Glutamatergic neuron (in vitro differentiated cells): ENCODE measurements around the gene ROR2. TPM values are rescaled to one million over a fixed set of nuclear protein-coding genes. Genes with fewer than 3 reads are reported as not detected.

Source experiments
- DNase-seq: peaks from one replicate; pipeline ENCODE4 v3.0.0; 2022
- H3K27ac Mint-ChIP-seq: one replicate; pipeline ENCODE4 v1.8.0; 2020; ENCODE audit warnings: mild to moderate bottlenecking, mixed read lengths, inconsistent platforms; ENCODE audit not compliant: unreplicated experiment
- H3K27me3 Mint-ChIP-seq: one replicate; pipeline ENCODE4 v1.8.0; 2020; ENCODE audit warnings: mild to moderate bottlenecking, moderate library complexity, mixed read lengths, inconsistent platforms; ENCODE audit not compliant: unreplicated experiment
- H3K36me3 Mint-ChIP-seq: one replicate; pipeline ENCODE4 v1.8.0; 2020; ENCODE audit warnings: mild to moderate bottlenecking, mixed read lengths, inconsistent platforms; ENCODE audit not compliant: unreplicated experiment
- H3K4me1 Mint-ChIP-seq: one replicate; pipeline ENCODE4 v1.8.0; 2020; ENCODE audit warnings: mild to moderate bottlenecking, low read depth, mixed read lengths, inconsistent platforms; ENCODE audit not compliant: unreplicated experiment
- H3K4me3 Mint-ChIP-seq: one replicate; pipeline ENCODE4 v1.8.0; 2020; ENCODE audit warnings: mild to moderate bottlenecking, mixed read lengths, inconsistent platforms; ENCODE audit not compliant: unreplicated experiment
- H3K9me3 Mint-ChIP-seq: one replicate; pipeline ENCODE4 v1.8.0; 2020; ENCODE audit warnings: mild to moderate bottlenecking, moderate library complexity, mixed read lengths, inconsistent platforms; ENCODE audit not compliant: unreplicated experiment
- CTCF ChIP-seq: fragments of 200-600 bp; sonication (generic); IDR thresholded peaks from one replicate; pipeline ENCODE4 v1.5.0; 2021; ENCODE audit not compliant: partially characterized antibody, unreplicated experiment
- total RNA-seq: library from RNA; stranded (reverse); fragmentation: NEBNext Ultra II Directional; extraction: Animal tissue kit (Norgen Biotek cat#: 25700); gene quantifications from one replicate; pipeline ENCODE4 v1.2.1, GENCODE V29; 2021; ENCODE audit not compliant: unreplicated experiment

Gene ROR2
- total RNA-seq, 1 donor from 2014 or later = 51.1 TPM

- Mint-ChIP-seq H3K36me3 (no peaks in the 10 kb centered on the region), H3K4me1 (peaks cover 43% of the 10 kb centered on the region), H3K27ac (peak overlapping the region; percentile 53), H3K4me3 (no peak overlapping the region), H3K27me3 (peaks cover 13% of the 10 kb centered on the region), H3K9me3 (peaks cover 7% of the 10 kb centered on the region)
- TF ChIP-seq CTCF = no peak
- no peak for DNase-seq
Observed at GRCh38 chr9:91811024-91811909, 138.8 kb downstream of the ROR2 start.

DNA sequence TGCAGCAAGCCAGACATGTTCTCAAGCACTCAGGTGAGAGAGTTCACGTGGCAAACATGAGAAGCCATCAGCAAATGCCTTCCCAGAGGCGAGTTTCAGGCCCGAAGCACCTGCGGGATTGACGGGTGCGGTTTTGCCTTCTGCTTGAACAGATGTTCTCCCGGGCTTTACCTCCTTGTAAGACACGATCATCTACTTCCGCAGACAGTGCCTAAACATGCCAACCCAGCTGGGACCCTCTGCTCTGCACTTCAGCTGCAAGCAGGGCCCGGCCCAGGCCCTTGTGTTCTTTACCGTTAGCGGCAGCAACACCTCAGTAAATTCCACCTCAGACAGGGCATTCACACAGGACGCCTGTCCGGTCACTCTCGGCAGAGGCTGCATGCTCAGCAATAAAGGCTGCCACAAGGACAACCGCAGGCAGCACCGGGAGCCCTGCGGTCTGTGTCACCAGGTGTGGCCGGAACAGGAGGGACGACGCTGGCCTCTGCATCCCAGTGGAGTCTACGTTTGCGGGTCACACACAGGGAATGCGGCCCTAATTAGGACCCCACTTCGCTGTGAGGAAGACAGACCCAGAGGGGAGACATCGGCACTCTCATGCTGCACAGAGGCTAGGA is 139.6 kb downstream of the ROR2 start:
- Mint-ChIP-seq H3K27me3 (peaks cover 9% of the 10 kb centered on the region), H3K9me3 (peaks cover 7% of the 10 kb centered on the region), H3K36me3 (no peaks in the 10 kb centered on the region), H3K4me3 (no peak overlapping the region), H3K27ac (peak overlapping the region; percentile 43), H3K4me1 (peaks cover 38% of the 10 kb centered on the region)
- DNase-seq = no peak
- no peak for TF ChIP-seq CTCF

DNA sequence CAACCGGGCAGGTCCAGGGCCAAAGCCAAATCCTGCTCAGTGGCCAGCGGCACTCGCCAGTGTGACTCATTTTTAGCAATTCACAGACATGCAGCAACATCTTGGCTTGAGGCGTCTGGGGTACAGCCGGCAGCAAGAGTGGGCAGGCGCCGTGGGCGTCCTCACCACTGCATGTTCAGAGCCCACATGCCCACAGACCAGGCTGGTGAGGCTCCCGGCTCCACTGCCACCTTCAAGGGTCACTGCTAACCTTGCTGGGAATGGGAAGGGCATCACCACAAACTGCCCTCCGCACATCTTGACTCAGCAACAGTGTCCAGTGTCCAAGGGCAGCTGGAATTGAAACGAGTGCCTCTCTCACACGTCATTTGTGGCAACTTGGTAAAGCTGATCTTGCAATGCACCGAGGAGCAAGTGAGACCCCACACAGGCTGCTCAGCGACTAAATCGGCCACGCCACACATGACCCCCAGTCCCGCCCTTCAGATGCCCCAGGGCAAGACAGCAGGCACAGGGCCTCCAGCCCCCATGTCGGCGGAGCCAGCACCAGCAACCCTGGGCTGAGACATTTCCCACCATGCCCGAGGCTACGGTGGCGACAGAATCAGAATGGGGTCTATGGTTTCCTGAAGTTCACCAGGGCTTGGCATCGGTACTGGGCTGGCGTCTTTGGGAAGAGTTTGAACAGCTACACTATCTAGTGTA is 140.3 kb downstream of the ROR2 start:
- Mint-ChIP-seq H3K9me3 (peaks cover 7% of the 10 kb centered on the region), H3K4me3 (peak overlapping the region; percentile 13), H3K4me1 (peaks cover 41% of the 10 kb centered on the region), H3K27ac (peak overlapping the region; percentile 8), H3K36me3 (no peaks in the 10 kb centered on the region), H3K27me3 (peaks cover 11% of the 10 kb centered on the region)
- no peak for DNase-seq
- no peak for TF ChIP-seq CTCF

- Mint-ChIP-seq H3K4me3 (no peak overlapping the region), H3K4me1 (peaks cover 40% of the 10 kb centered on the region), H3K9me3 (peaks cover 11% of the 10 kb centered on the region), H3K36me3 (no peaks in the 10 kb centered on the region), H3K27me3 (peaks cover 8% of the 10 kb centered on the region), H3K27ac (no peak overlapping the region)
- no peak for DNase-seq
- TF ChIP-seq CTCF = no peak
Observed at GRCh38 chr9:91807643-91808246, 142.3 kb downstream of the ROR2 start.
